GM13977 (cell line): Measurements from ENCODE around the gene LUM.

Source experiments
- DNase-seq: peaks from one replicate; pipeline ENCODE4 v3.0.0; 2012; ENCODE audit warnings: low spot score
- CTCF ChIP-seq: IDR thresholded peaks from 2 replicates; pipeline ENCODE4 v1.5.1; 2012; ENCODE audit warnings: mild to moderate bottlenecking, control low read depth; ENCODE audit not compliant: insufficient read depth; ENCODE audit errors: extremely low read depth, missing control alignments
- in situ Hi-C: fragments of 300-500 bp; cut with MboI; formaldehyde crosslinking; loops from one replicate; pipeline ENCODE4 v1.12.0; 2022; ENCODE audit warnings: low sequenced_read_pairs, low pct_unique_long_range_greater_than_20kb, mixed read lengths, inconsistent platforms; ENCODE audit not compliant: unreplicated experiment

The LUM gene

DNA sequence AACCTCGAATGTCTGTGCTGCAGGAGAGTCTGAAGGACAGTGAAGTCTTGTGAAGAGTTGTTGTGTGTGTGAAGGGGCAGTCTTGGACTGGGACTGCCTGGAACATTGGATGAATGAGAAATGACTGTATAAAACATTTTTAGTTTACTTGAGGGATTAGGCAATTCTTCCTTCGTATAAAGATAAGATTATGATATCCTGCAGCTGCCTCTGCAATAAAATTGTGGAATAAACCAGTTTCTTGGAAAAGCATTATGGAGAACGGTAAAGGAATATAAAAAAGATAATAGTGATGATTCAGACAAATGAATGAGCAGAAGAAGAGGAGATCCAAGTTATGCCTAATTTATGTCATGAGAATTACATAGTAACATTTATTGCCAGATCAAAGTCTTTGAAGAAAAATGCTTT is 30.9 kb upstream of the LUM start:
- in situ Hi-C loops, result no loop called here
- no peak for TF ChIP-seq CTCF
- no peak for DNase-seq

DNA sequence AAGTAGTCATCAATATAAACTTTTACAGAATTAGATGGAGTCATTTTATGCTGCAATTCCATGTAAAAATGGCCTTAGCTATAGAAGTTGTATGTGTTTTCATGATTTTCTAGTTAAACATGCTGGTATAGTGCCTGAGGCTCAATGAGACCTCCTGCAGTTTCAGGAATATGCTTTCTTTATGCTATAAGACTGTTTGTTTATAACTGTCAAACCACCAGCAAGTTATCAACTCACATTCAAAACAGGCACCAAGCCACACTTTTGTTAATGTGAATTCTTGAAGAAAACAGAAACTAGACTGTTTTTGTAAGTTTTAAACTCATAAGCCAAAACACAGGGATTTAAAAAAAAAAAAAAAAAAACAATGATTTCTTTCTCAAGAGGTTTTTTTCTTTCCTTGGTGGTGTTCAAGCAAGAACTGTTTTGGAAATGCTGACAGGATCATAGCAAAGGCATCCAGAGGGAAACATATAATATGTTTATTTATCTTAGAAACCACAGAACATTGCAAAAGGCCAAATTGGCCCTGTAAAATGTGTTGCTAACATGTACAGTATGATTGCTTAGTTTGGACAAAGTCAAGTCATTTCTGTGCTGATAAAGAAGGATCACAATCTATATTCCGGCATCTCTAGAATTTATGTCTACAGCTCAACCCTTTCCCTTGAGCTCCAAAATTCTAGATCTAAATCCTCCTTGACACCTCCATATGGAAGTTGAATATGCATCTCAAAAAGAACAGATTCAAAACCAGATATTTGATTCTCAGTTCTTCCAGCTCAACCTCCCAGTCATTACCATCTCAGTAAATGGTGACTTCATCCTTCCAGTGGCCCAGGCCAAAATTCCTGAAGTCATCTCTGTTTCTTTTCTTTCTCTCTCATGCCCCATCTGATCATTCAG is 29.0 kb upstream of the LUM start:
- in situ Hi-C loops, result no loop called here
- DNase-seq, result no peak
- no peak for TF ChIP-seq CTCF

GRCh38 chr12:91139286-91139685 is 28.0 kb upstream of the LUM start:
- DNase-seq, result no peak
- TF ChIP-seq CTCF, result no peak
- in situ Hi-C loops, result no loop called here

DNA sequence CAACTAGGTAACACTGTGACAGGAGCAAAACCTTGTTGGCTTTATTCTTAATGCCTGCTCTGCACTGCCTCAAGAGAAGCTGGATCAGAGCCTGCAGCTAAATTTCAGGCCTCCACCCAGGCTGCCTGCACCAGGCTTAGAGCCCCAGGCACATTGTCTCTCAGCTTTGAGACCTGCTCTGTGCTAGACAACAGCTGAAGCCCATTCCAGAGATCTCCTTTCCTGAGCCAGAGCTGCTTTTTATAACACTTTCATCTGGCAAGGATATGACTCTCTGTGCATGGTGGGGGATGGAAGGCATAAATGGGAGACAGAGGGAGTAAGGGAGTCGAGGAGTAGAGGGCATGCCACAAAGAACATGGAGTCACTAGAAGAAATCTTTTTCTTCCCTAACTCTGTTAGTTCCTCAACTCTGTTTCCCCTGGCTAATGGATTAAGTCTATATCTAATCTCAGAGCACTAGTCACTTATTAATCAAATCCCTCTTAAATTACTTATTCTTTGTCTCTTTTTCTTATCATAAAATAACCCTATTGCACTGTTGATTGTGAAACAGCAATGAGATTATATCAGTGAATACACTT is 27.1 kb upstream of the LUM start:
- in situ Hi-C loops, result no loop called here
- TF ChIP-seq CTCF, result no peak
- DNase-seq, result no peak

DNA sequence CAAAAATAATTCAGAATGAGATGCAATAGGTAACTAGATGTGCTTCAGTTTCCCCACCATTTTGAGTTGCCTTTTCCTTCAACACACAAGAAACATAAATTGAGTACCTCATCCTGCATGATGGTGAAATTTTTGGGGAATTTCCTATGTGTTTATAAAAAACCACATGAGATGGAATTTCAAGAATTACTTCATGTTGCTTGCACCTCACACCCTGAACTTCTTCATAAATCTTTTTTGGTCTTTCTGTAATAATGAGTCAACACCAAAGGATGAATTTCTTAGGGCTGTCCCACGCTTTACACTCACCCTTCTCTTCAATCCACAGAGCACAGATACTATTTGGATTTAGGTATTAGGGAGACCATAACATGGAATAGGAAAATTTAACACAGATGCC is 22.6 kb upstream of the LUM start:
- in situ Hi-C loops, result no loop called here
- no peak for TF ChIP-seq CTCF
- DNase-seq, result no peak

- in situ Hi-C loops, result no loop called here
- DNase-seq, result no peak
- no peak for TF ChIP-seq CTCF
Observed at GRCh38 chr12:91129662-91130362, 18.5 kb upstream of the LUM start.
